Stomach smooth muscle (tissue), 2 donors: ENCODE results near the gene OSBPL6.

Experiments used
- H3K27ac ChIP-seq: one replicate; pipeline ENCODE4 v1.7.0; 2013; ENCODE audit warnings: mild to moderate bottlenecking, low read length, inconsistent platforms
- H3K27me3 ChIP-seq, 2 donors: one replicate each; pipeline ENCODE4 v1.7.0; 2013; ENCODE audit warnings: low read length in 2 of 2; ENCODE audit not compliant: insufficient read depth in 2 of 2, control insufficient read depth in 1 of 2
- H3K36me3 ChIP-seq, 2 donors: one replicate each; pipeline ENCODE4 v1.7.0; 2013; ENCODE audit warnings: low read length in 2 of 2; ENCODE audit not compliant: control insufficient read depth in 2 of 2, insufficient read depth in 2 of 2
- H3K4me1 ChIP-seq: one replicate; pipeline ENCODE4 v1.7.0; 2013; ENCODE audit warnings: low read length; ENCODE audit not compliant: control insufficient read depth, insufficient read depth
- H3K4me3 ChIP-seq, 2 donors: one replicate each; pipeline ENCODE4 v1.7.0; 2013; ENCODE audit warnings: low read length in 2 of 2
- H3K9ac ChIP-seq, 2 donors: one replicate each; pipeline ENCODE4 v1.7.0; 2013; ENCODE audit warnings: low read length in 2 of 2, mild to moderate bottlenecking in 1 of 2
- H3K9me3 ChIP-seq, 2 donors: one replicate each; pipeline ENCODE4 v1.7.0; 2013; ENCODE audit warnings: low read length in 2 of 2; ENCODE audit not compliant: control insufficient read depth in 2 of 2
- donor health status: healthy.
- donor health status: Pancreatic carcinoma.

Gene OSBPL6

GRCh38 chr2:178441426-178441825 is 247.1 kb downstream of the OSBPL6 start:
- no peak overlapping the region for H3K27ac ChIP-seq
- no peaks in the 10 kb centered on the region for H3K27me3 ChIP-seq
- H3K9me3 ChIP-seq: no peaks in the 10 kb centered on the region
- no peak overlapping the region for H3K9ac ChIP-seq
- no peak overlapping the region for H3K4me3 ChIP-seq
- H3K4me1 ChIP-seq: no peaks in the 10 kb centered on the region
- H3K36me3 ChIP-seq: peaks cover 24 to 42% of the 10 kb centered on the region in 2 donors

DNA sequence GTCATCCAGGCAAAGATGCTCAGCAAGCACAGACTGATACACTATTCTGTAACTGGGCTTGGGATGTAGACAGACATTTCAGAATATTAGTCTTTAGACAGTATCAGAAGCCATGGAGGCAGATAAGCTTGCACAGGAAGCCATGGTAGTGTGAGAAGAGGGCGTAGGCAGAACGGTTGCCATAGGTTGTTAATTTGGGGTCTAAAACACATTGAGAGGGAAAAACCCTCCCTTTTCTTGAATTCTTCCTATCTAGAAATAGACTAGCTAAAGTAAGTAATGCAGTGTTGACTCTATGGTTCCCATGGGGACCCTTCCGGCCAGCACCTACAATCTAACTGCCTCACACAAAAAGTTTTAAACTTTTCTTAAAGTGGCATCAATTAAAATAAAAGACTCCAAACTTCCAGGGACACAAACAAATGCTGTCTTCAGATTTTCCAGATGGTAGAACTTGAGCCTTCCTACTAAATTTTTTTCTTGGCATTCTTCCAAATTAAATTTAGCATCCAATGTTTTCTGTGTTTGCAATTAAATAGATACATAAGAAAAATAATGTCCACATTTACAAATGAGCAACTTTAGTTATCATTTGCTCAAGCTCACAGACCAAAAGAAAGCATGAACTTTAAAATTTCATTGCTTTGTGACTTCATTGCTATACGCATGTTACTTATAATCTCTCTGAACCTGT is 254.8 kb downstream of the OSBPL6 start:
- Histone ChIP-seq H3K9me3 (no peaks in the 10 kb centered on the region), H3K27ac (no peak overlapping the region), H3K27me3 (no peaks in the 10 kb centered on the region), H3K4me1 (peaks cover 19% of the 10 kb centered on the region), H3K9ac (no peak overlapping the region), H3K36me3 (peaks cover 9 to 17% of the 10 kb centered on the region in 2 donors), H3K4me3 (peak overlapping the region in 1 of 2 donors; percentile 77)

DNA sequence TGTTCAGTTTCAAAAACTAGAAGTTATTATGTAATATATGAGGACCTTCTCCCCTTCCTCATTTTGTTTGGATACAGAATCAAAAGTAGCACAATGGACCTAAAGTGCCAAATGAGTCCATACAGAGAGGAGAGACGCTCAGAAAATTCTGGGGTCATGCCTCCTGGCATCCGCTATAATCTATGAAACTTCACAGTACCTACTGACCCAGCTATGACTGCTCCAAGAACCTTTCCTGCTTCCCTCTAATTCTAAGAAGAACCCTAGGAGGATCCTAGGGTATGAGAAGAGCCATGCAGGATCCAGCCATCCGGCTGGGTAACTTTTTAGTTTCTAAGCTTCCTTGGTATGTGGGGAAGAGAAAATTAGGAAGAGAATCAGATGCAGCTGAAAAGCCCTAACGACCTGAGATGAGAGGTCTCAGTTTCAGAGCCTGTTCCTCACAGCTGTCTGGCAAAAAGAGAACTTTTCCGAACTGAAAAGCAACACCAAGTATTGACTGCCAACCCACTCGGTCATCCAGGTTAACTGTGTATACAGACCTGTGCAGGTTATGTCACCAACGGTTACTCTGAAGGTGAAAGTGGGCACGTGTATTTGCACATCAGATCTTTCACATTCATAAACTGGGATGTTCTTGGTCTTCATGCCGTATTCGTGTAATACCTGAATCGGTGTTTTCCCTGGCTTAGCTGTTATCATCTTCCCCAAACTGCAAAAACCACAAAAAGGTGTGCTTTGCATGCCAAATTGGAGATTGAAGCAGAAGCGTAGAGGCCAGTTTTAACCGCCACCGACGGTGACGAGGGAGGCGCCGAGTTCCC is 255.6 kb downstream of the OSBPL6 start:
- Histone ChIP-seq H3K27me3 (no peaks in the 10 kb centered on the region), H3K9me3 (no peaks in the 10 kb centered on the region), H3K9ac (peak overlapping the region; percentile 86 to 99), H3K36me3 (peaks cover 9 to 15% of the 10 kb centered on the region in 2 donors), H3K27ac (peak overlapping the region; percentile 99), H3K4me3 (peak overlapping the region; percentile 77 to 87), H3K4me1 (peaks cover 19% of the 10 kb centered on the region)

DNA sequence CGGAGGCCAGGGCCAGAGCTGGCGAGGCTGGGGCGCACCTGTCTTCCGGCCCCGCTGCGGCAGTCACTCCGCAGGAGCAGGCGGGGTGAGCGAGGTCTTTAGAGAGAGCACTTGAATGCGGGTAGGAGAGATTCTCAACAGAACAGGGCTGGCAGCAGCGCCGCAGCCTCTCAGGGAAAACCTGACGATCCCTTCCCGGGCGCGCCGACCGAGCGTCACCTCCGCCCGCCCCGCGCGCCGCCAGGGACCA is 256.1 kb downstream of the OSBPL6 start:
- no peaks in the 10 kb centered on the region for H3K27me3 ChIP-seq
- peak overlapping the region; percentile 86 to 99 for H3K9ac ChIP-seq
- H3K27ac ChIP-seq: peak overlapping the region; percentile 99
- peaks cover 19% of the 10 kb centered on the region for H3K4me1 ChIP-seq
- H3K4me3 ChIP-seq: peak overlapping the region; percentile 77 to 87
- H3K36me3 ChIP-seq: peaks cover 9 to 10% of the 10 kb centered on the region in 2 donors
- H3K9me3 ChIP-seq: no peaks in the 10 kb centered on the region

DNA sequence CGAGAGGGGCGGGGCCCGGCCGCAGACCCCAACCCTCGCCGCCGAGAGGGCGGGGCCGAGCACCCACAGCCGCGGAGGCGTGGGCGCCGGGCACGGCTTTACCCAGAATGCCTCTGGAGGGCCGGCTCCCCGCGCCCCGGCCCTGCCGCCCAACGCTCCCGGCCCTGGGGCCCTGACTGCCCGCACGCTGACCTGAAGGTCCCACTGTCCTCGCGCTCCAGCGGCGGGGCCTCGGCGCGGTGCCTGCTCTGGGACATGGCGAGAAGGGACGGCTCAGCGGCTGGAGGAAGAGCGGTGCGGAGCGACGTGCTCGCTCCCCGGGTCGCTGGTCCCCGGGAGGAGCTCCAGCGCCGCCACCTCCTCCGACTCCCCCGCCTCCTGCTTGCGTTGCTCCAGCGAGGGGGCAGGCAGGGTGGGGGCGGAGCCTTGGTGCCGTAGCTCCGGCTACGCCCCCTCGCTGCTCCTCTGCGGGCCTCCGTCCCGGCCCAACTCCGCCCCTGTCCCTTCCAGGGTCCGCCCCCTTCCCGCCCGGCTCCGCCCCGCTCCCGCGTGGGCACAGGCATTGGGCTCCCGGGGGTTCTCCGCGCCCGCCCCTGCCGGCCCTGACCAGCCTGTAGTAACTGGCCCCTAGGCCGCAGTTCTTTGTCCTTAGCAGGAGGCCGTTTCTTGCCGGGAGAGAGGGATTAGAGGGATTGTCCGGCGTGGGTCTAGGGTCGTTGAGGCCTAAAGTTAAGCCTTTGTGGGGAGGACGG is 256.6 kb downstream of the OSBPL6 start, which contains the start of the genes PJVK and PRKRA:
Gene PJVK, plus strand, starts transcription at position 605 of the 752 bp plus-strand sequence. CDS start 2,032 bp downstream, outside the sequence.
Gene PRKRA, minus strand, starts transcription at position 402 of the 752 bp plus-strand sequence. Its CDS starts 145 bp downstream, at position 257.
- H3K27ac ChIP-seq: peak within 1 kb of the TSS; percentile 99
- H3K27me3 ChIP-seq: no peaks in the 10 kb centered on the region
- H3K9ac ChIP-seq: peak within 1 kb of the TSS; percentile 98 to 99
- H3K36me3 ChIP-seq: peaks cover 8 to 9% of the 10 kb centered on the region in 2 donors
- H3K4me3 ChIP-seq: peak within 1 kb of the TSS; percentile 77 to 87
- no peaks in the 10 kb centered on the region for H3K9me3 ChIP-seq
- H3K4me1 ChIP-seq: peaks cover 19% of the 10 kb centered on the region

DNA sequence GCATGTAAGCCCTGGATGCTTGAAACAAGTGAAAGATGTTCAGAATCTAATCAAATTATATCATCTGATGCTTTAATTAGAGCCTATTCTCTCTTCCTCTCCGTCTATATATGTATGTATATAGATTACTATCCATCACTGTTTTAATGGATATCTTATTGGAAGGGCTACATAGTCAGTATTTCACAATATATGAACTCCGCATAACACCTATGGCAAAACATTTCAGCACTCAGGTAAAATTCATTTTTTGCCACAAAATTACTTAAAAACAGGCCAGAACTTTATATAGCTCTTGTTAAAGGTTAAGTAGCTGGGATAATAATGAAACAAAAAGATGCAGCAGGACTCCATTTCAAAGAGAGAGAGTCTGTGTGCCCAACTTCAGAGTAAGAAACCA is 258.0 kb downstream of the OSBPL6 start:
- H3K27me3 ChIP-seq: no peaks in the 10 kb centered on the region
- peak overlapping the region in 1 of 2 donors; percentile 77 for H3K4me3 ChIP-seq
- H3K36me3 ChIP-seq: peaks cover 1 to 6% of the 10 kb centered on the region in 2 donors
- peaks cover 19% of the 10 kb centered on the region for H3K4me1 ChIP-seq
- H3K9me3 ChIP-seq: no peaks in the 10 kb centered on the region
- H3K27ac ChIP-seq: peak overlapping the region; percentile 99
- H3K9ac ChIP-seq: no peak overlapping the region
